Measurements from ENCODE around the gene STAG1.
"Not testable (repeated sequence)": the region's sequence is repeated elsewhere in the genome, so short reads cannot be mapped to it uniquely, and the experiment has no call there.

STAG1 gene

GRCh38 chr3:136731274-136731884, 20.8 kb downstream of the STAG1 start:
- FAIRE-seq (no peak), DNase-seq (ENCODE audit: insufficient read length, low spot score) (no peak)
- TF ChIP-seq POLR2A (IDR thresholded peaks at IDR 0.05; ENCODE audit: low read depth, low read length) (no peak), POLR2AphosphoS5 (IDR thresholded peaks at IDR 0.05; ENCODE audit: low read depth, low read length) (no peak), SPI1 (IDR thresholded peaks at IDR 0.05; ENCODE audit: low read depth, low read length) (no peak)

GRCh38 chr3:136730595-136731273, 21.4 kb downstream of the STAG1 start:
- no peak for FAIRE-seq
- no peak for DNase-seq (ENCODE audit: insufficient read length, low spot score)
- TF ChIP-seq PAX5 (IDR thresholded peaks at IDR 0.05; ENCODE audit: insufficient read depth, low read length, severe bottlenecking) (no peak), SPI1 (IDR thresholded peaks at IDR 0.05; ENCODE audit: low read depth, low read length) (peak; percentile 77), POLR2A (IDR thresholded peaks at IDR 0.05; ENCODE audit: low read depth, low read length) (no peak)

- DNase-seq (ENCODE audit: insufficient read length, low spot score) (no peak), FAIRE-seq (no peak)
- TF ChIP-seq POU2F2 (IDR thresholded peaks at IDR 0.05; ENCODE audit: low read depth, low read length) (no peak), PAX5 (IDR thresholded peaks at IDR 0.05; ENCODE audit: insufficient read depth, low read length, severe bottlenecking) (no peak), POLR2A (IDR thresholded peaks at IDR 0.05; ENCODE audit: low read depth, low read length) (no peak), POLR2AphosphoS5 (IDR thresholded peaks at IDR 0.05; ENCODE audit: low read depth, low read length) (no peak), SPI1 (IDR thresholded peaks at IDR 0.05; ENCODE audit: low read depth, low read length) (no peak), TAF1 (IDR thresholded peaks at IDR 0.05; ENCODE audit: low read depth, low read length) (no peak)
These were observed 23.3 kb downstream of the STAG1 start for GRCh38 chr3:136728918-136729317.

- DNase-seq (ENCODE audit: insufficient read length, low spot score) (no peak), FAIRE-seq (no peak)
These were observed 23.7 kb downstream of the STAG1 start for GRCh38 chr3:136728473-136728872.

GRCh38 chr3:136725468-136725867, 26.7 kb downstream of the STAG1 start:
- FAIRE-seq = no peak
- no peak for TF ChIP-seq SPI1 (IDR thresholded peaks at IDR 0.05; ENCODE audit: low read depth, low read length)
- no peak for TF ChIP-seq TAF1 (IDR thresholded peaks at IDR 0.05; ENCODE audit: low read depth, low read length)
- TF ChIP-seq POLR2A (IDR thresholded peaks at IDR 0.05; ENCODE audit: low read depth, low read length) = no peak
- no peak for TF ChIP-seq POLR2AphosphoS5 (IDR thresholded peaks at IDR 0.05; ENCODE audit: low read depth, low read length)
- TF ChIP-seq PAX5 (IDR thresholded peaks at IDR 0.05; ENCODE audit: insufficient read depth, low read length, severe bottlenecking) = no peak
- TF ChIP-seq POU2F2 (IDR thresholded peaks at IDR 0.05; ENCODE audit: low read depth, low read length) = no peak
- DNase-seq (ENCODE audit: insufficient read length, low spot score) = no peak

More at GRCh38 chr3:136728473-136728872, 23.7 kb downstream of the STAG1 start:
- no peak for TF ChIP-seq TAF1 (IDR thresholded peaks at IDR 0.05; ENCODE audit: low read depth, low read length)
- TF ChIP-seq POLR2A (IDR thresholded peaks at IDR 0.05; ENCODE audit: low read depth, low read length) = no peak
- TF ChIP-seq POU2F2 (IDR thresholded peaks at IDR 0.05; ENCODE audit: low read depth, low read length) = no peak
- TF ChIP-seq POLR2AphosphoS5 (IDR thresholded peaks at IDR 0.05; ENCODE audit: low read depth, low read length) = no peak
- no peak for TF ChIP-seq SPI1 (IDR thresholded peaks at IDR 0.05; ENCODE audit: low read depth, low read length)
- TF ChIP-seq PAX5 (IDR thresholded peaks at IDR 0.05; ENCODE audit: insufficient read depth, low read length, severe bottlenecking) = no peak

GRCh38 chr3:136722916-136723315, 29.3 kb downstream of the STAG1 start:
- not testable (repeated sequence) for DNase-seq (ENCODE audit: insufficient read length, low spot score); FAIRE-seq

- FAIRE-seq; DNase-seq (ENCODE audit: insufficient read length, low spot score): not testable (repeated sequence)
These were observed 29.8 kb downstream of the STAG1 start for GRCh38 chr3:136722399-136722798.

- TF ChIP-seq POLR2AphosphoS5 (IDR thresholded peaks at IDR 0.05; ENCODE audit: low read depth, low read length) (no peak), SPI1 (IDR thresholded peaks at IDR 0.05; ENCODE audit: low read depth, low read length) (no peak), PAX5 (IDR thresholded peaks at IDR 0.05; ENCODE audit: insufficient read depth, low read length, severe bottlenecking) (no peak)
- no peak for FAIRE-seq
- DNase-seq (ENCODE audit: insufficient read length, low spot score) = no peak
These were observed 32.1 kb downstream of the STAG1 start for GRCh38 chr3:136720091-136720490.

GRCh38 chr3:136716629-136717028, 35.5 kb downstream of the STAG1 start:
- FAIRE-seq (peak; percentile 16), DNase-seq (ENCODE audit: insufficient read length, low spot score) (no peak)
- no peak for TF ChIP-seq POLR2AphosphoS5 (IDR thresholded peaks at IDR 0.05; ENCODE audit: low read depth, low read length)
- no peak for TF ChIP-seq POU2F2 (IDR thresholded peaks at IDR 0.05; ENCODE audit: low read depth, low read length)
- TF ChIP-seq SPI1 (IDR thresholded peaks at IDR 0.05; ENCODE audit: low read depth, low read length) = no peak
- TF ChIP-seq PAX5 (IDR thresholded peaks at IDR 0.05; ENCODE audit: insufficient read depth, low read length, severe bottlenecking) = no peak
- no peak for TF ChIP-seq TAF1 (IDR thresholded peaks at IDR 0.05; ENCODE audit: low read depth, low read length)
- no peak for TF ChIP-seq POLR2A (IDR thresholded peaks at IDR 0.05; ENCODE audit: low read depth, low read length)

- TF ChIP-seq POLR2A (IDR thresholded peaks at IDR 0.05; ENCODE audit: low read depth, low read length) (no peak), POLR2AphosphoS5 (IDR thresholded peaks at IDR 0.05; ENCODE audit: low read depth, low read length) (no peak), SPI1 (IDR thresholded peaks at IDR 0.05; ENCODE audit: low read depth, low read length) (no peak)
- FAIRE-seq (no peak), DNase-seq (ENCODE audit: insufficient read length, low spot score) (no peak)
These were observed 38.2 kb downstream of the STAG1 start for GRCh38 chr3:136714020-136714419.

GRCh38 chr3:136712941-136713340, 39.2 kb downstream of the STAG1 start:
- TF ChIP-seq PAX5 (IDR thresholded peaks at IDR 0.05; ENCODE audit: insufficient read depth, low read length, severe bottlenecking) (no peak), SPI1 (IDR thresholded peaks at IDR 0.05; ENCODE audit: low read depth, low read length) (no peak), TAF1 (IDR thresholded peaks at IDR 0.05; ENCODE audit: low read depth, low read length) (no peak), POLR2AphosphoS5 (IDR thresholded peaks at IDR 0.05; ENCODE audit: low read depth, low read length) (no peak), POU2F2 (IDR thresholded peaks at IDR 0.05; ENCODE audit: low read depth, low read length) (no peak), POLR2A (IDR thresholded peaks at IDR 0.05; ENCODE audit: low read depth, low read length) (no peak)
- no peak for FAIRE-seq
- DNase-seq (ENCODE audit: insufficient read length, low spot score) = no peak

GRCh38 chr3:136711888-136712287, 40.3 kb downstream of the STAG1 start:
- FAIRE-seq; DNase-seq (ENCODE audit: insufficient read length, low spot score): not testable (repeated sequence)

Data from GM12891 (cell line).